ENCODE measurements around the gene HPDL. TPM values are rescaled to one million over a fixed set of nuclear protein-coding genes. Genes with fewer than 3 reads are reported as not detected.

HPDL gene
- total and polyA plus RNA-seq, 9 donors: 0.12 to 2.0 (median 1.2) TPM; not detected in 1

DNA sequence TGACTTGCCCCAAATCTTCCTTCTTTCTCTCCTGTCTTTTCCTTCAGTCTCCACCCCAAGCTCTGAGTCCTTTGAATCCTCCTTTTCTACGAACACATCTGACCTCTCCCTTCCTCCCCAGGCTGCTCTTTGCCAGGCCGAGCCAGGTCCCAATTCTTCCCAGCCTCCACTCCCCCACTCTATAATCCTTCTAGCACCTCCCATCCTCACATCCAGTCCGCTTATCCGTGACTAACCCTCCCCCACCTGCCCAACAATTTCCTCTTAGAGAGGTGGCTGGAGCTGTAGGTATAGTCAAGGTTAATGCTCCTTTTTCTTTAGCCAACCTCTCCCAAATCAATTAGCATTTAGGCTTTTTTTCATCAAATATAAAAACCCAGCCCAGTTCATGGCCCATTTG lies 9.5 kb upstream of the HPDL start:
- TF ChIP-seq, protein P1, sequence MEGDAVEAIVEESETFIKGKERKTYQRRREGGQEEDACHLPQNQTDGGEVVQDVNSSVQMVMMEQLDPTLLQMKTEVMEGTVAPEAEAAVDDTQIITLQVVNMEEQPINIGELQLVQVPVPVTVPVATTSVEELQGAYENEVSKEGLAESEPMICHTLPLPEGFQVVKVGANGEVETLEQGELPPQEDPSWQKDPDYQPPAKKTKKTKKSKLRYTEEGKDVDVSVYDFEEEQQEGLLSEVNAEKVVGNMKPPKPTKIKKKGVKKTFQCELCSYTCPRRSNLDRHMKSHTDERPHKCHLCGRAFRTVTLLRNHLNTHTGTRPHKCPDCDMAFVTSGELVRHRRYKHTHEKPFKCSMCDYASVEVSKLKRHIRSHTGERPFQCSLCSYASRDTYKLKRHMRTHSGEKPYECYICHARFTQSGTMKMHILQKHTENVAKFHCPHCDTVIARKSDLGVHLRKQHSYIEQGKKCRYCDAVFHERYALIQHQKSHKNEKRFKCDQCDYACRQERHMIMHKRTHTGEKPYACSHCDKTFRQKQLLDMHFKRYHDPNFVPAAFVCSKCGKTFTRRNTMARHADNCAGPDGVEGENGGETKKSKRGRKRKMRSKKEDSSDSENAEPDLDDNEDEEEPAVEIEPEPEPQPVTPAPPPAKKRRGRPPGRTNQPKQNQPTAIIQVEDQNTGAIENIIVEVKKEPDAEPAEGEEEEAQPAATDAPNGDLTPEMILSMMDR (IDR thresholded peaks at IDR 0.05): no peak
- 41 to 44% (median 43%) methylated on average over 4 of the region's 4 CpGs for WGBS, 3 donors
- no peaks in the 10 kb centered on the region for H3K4me1 ChIP-seq (ENCODE audit: insufficient read depth)
- no peaks in the 10 kb centered on the region for H3K27me3 ChIP-seq
- no peak overlapping the region for H3K4me3 ChIP-seq
- no peak overlapping the region for H3K27ac ChIP-seq
- DNase-seq: no peak
- intact Hi-C loops (cut with DNase I): no loop called here
- H3K9me3 ChIP-seq: no peaks in the 10 kb centered on the region
- H3K36me3 ChIP-seq: no peaks in the 10 kb centered on the region

DNA sequence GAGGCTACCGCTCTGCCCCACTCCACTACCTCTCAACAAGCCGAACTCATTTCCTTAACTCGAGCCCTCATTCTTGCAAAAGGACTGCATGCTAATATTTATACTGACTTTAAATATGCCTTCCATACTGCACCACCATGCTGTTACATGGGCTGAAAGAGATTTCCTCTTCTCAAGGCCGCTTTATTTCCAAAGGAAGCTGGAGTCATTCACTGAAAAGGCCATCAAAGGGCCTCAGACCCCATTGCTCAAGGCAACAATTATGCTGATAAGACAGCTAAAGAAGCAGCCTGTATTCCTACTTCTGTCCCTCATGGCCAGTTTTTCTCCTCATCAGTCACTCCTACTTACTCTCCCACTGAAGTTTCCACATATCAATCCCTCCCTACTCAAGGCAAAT lies 6.9 kb upstream of the HPDL start:
- H3K27ac ChIP-seq: no peak overlapping the region
- no peaks in the 10 kb centered on the region for H3K36me3 ChIP-seq
- no peak overlapping the region for H3K4me3 ChIP-seq
- no peak for DNase-seq
- TF ChIP-seq, protein P1 (IDR thresholded peaks at IDR 0.05): no peak
- TF ChIP-seq EP300 (IDR thresholded peaks at IDR 0.05): no peak
- intact Hi-C loops (cut with DNase I): no loop called here
- H3K4me1 ChIP-seq (ENCODE audit: insufficient read depth): no peaks in the 10 kb centered on the region
- 75 to 80% (median 79%) methylated on average over 4 of the region's 4 CpGs for WGBS, 3 donors
- no peaks in the 10 kb centered on the region for H3K9me3 ChIP-seq
- H3K27me3 ChIP-seq: no peaks in the 10 kb centered on the region

DNA sequence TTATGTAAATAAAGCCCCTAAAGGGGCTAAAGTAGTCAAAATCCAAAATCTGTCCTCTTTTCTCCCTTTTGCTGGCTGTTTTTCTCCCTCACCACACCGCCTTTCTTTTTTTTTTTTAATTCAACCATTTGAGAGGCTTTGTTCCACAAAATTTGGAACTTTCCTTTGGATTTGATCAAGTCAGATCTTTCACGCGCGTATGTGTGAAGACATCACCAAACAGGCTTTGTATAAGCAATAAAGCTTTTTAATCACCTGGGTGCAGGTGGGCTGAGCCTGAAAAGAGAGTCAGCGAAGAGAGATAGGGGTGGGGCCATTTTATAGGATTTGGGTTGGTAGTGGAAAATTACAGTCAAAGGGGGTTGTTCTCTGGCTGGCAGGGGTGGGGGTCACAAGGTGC lies 5.3 kb upstream of the HPDL start:
- Histone ChIP-seq H3K36me3 (no peaks in the 10 kb centered on the region), H3K4me1 (ENCODE audit: insufficient read depth) (no peaks in the 10 kb centered on the region), H3K4me3 (no peak overlapping the region), H3K27me3 (no peaks in the 10 kb centered on the region), H3K9me3 (no peaks in the 10 kb centered on the region), H3K27ac (no peak overlapping the region)
- no peak for DNase-seq
- intact Hi-C loops (cut with DNase I): no loop called here
- whole genome bisulfite sequencing, 3 donors: 88 to 92% (median 90%) methylated on average over 5 of the region's 5 CpGs
- TF ChIP-seq, protein P1 (IDR thresholded peaks at IDR 0.05): no peak
- no peak for TF ChIP-seq EP300 (IDR thresholded peaks at IDR 0.05)
- no peak for TF ChIP-seq POLR2A (IDR thresholded peaks at IDR 0.05)

DNA sequence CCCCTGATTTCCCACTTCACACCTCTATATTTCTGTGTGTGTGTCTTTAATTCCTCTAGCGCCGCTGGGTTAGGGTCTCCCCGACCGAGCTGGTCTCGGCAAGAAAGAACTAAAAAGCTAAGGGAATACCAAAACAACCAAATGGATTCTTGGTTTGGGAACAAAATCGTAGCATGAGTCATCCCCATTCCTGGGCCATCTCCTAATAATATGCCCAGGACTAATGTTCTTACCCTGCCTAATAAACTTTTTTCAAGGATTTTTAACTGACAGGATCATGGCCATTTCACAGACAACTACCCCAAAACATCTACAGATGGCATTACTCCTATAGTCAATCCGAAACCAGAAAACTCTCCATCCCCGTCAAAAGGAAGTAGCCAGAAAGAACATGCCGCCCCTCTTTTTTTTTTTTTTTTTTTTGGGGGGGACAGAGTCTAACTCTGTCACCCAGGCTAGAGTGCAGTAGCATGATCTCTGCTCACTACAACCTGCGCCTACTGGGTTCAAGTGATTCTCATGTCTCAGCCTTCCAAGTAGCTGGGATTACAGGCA lies 4.1 kb upstream of the HPDL start:
- H3K4me1 ChIP-seq (ENCODE audit: insufficient read depth): peaks cover 4% of the 10 kb centered on the region
- no peaks in the 10 kb centered on the region for H3K36me3 ChIP-seq
- H3K27me3 ChIP-seq: no peaks in the 10 kb centered on the region
- TF ChIP-seq, protein P1 (IDR thresholded peaks at IDR 0.05): no peak
- TF ChIP-seq POLR2A (IDR thresholded peaks at IDR 0.05): no peak
- TF ChIP-seq EP300 (IDR thresholded peaks at IDR 0.05): no peak
- 72 to 75% (median 73%) methylated on average over 10 of the region's 10 CpGs for WGBS, 3 donors
- H3K9me3 ChIP-seq: no peaks in the 10 kb centered on the region
- H3K4me3 ChIP-seq: no peak overlapping the region
- no peak for DNase-seq
- no peak overlapping the region for H3K27ac ChIP-seq
- intact Hi-C loops (cut with DNase I): no loop called here

Data from ovary (tissue), 9 donors.